Hair follicle dermal papilla cell (primary cell): Measurements from ENCODE around the gene SCRN1. TPM values are rescaled to one million over a fixed set of nuclear protein-coding genes. Genes with fewer than 3 reads are reported as not detected.

Source experiments
- small RNA-seq: library from RNA; depleted of rRNA; stranded (forward); fragments of <200 nt; gene quantifications from one replicate; pipeline ENCODE3, GENCODE V24; 2012
- total RNA-seq: library from RNA; depleted of rRNA; stranded (reverse); fragments of >200 nt; gene quantifications from 2 replicates; pipeline ENCODE4 v1.2.3, GENCODE V29; 2012

The SCRN1 gene
- total RNA-seq: 95.6 and 111 TPM in 2 replicates

GRCh38 chr7:29989257-29989995 lies at the start of gene SCRN1:
Gene SCRN1, minus strand, starts transcription at chr7:29989801. Its CDS starts 20,734 bp downstream, at chr7:29969067.

GRCh38 chr7:30028216-30028748 lies 38.7 kb upstream of the SCRN1 start, which contains the start of gene PLEKHA8:
Gene PLEKHA8, plus strand, starts transcription at chr7:30028412. Its CDS starts 351 bp downstream, at chr7:30028763.

GRCh38 chr7:30026229-30027064 lies 36.8 kb upstream of the SCRN1 start, which contains the start of gene FKBP14:
Gene FKBP14, minus strand, starts transcription at chr7:30026702. Its CDS starts 194 bp downstream, at chr7:30026508.

Small RNAs within 50 kb of the gene (small RNA-seq; reads per million reads assigned to genes)
- gene RF01210: not detected

Other genes with a start within 250 kb of the SCRN1 start
- gene WIPF3, start 183.3 kb downstream of the SCRN1 start, total RNA-seq: not detected in 2 replicates
- gene FKBP14, start 36.9 kb upstream of the SCRN1 start, total RNA-seq: 27.2 and 34.6 TPM in 2 replicates
- 10.8 and 13.3 TPM in 2 replicates for gene PLEKHA8, start 38.6 kb upstream of the SCRN1 start, total RNA-seq
- gene MTURN, start 145.2 kb upstream of the SCRN1 start, total RNA-seq: 18.7 and 20.3 TPM in 2 replicates